ENCODE data around the gene KRT77. TPM values are rescaled to one million over a fixed set of nuclear protein-coding genes. Genes with fewer than 3 reads are reported as not detected.

KRT77 gene
- total RNA-seq, 3 donors from 2014 or later (not counting 1 experiment from before 2014, with no cell fraction given), result not detected

DNA sequence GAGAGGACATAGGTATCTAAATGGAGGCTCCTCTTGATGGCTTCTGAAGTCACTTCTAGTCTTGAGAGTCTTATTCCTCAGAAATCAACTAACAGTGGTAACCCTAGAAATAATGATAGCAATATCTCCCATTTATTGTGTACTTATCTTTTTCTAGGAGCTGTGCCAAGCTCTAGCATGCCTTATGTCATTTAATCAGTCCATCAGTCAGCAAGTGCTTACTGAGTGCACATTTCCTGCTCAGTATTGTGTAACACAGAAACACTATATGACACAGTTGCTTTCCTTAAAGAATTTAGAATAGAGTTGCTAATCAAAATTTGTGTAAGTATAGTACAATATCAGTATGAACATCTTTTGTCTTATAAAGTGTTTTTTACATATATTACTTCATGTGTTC lies 37.3 kb upstream of the KRT77 start:
- Mint-ChIP-seq H3K27ac (no peak overlapping the region), H3K4me3 (no peak overlapping the region), H3K9me3 (no peaks in the 10 kb centered on the region), H3K36me3 (no peaks in the 10 kb centered on the region), H3K27me3 (ENCODE audit: low read depth in 2 of 2) (peaks cover 3 to 35% of the 10 kb centered on the region in 2 donors), H3K4me1 (peaks cover 0 to 11% of the 10 kb centered on the region in 2 donors)
- ATAC-seq (no peak), DNase-seq (no peak)
- TF ChIP-seq, protein P1, sequence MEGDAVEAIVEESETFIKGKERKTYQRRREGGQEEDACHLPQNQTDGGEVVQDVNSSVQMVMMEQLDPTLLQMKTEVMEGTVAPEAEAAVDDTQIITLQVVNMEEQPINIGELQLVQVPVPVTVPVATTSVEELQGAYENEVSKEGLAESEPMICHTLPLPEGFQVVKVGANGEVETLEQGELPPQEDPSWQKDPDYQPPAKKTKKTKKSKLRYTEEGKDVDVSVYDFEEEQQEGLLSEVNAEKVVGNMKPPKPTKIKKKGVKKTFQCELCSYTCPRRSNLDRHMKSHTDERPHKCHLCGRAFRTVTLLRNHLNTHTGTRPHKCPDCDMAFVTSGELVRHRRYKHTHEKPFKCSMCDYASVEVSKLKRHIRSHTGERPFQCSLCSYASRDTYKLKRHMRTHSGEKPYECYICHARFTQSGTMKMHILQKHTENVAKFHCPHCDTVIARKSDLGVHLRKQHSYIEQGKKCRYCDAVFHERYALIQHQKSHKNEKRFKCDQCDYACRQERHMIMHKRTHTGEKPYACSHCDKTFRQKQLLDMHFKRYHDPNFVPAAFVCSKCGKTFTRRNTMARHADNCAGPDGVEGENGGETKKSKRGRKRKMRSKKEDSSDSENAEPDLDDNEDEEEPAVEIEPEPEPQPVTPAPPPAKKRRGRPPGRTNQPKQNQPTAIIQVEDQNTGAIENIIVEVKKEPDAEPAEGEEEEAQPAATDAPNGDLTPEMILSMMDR (IDR thresholded peaks at IDR 0.05), result no peak
- Histone ChIP-seq H3K27me3 (ENCODE audit: control insufficient read depth, insufficient read depth, low read length) (peaks cover 3% of the 10 kb centered on the region), H3K27ac (ENCODE audit: low read length) (no peak overlapping the region), H3K4me3 (ENCODE audit: low read length) (no peak overlapping the region), H3K4me1 (ENCODE audit: control insufficient read depth, insufficient read depth, low read length) (no peaks in the 10 kb centered on the region), H3K36me3 (ENCODE audit: control insufficient read depth, insufficient read depth, low read length) (no peaks in the 10 kb centered on the region), H3K9me3 (ENCODE audit: control insufficient read depth, insufficient read depth, low read length) (no peaks in the 10 kb centered on the region)
- intact Hi-C loops (cut with micrococcal nuclease), result no loop called here

GRCh38 chr12:52739963-52740362 lies 36.6 kb upstream of the KRT77 start:
- ATAC-seq, result no peak
- intact Hi-C loops (cut with micrococcal nuclease), result no loop called here
- H3K4me1 Mint-ChIP-seq, result peaks cover 0 to 11% of the 10 kb centered on the region in 2 donors

GRCh38 chr12:52735816-52736632 lies 32.7 kb upstream of the KRT77 start:
- H3K27me3 Mint-ChIP-seq (ENCODE audit: low read depth in 2 of 2), result peaks cover 4 to 11% of the 10 kb centered on the region in 2 donors
- ATAC-seq, result no peak
- WGBS (ENCODE audit: insufficient coverage), result 74% methylated on average over 5 of the region's 5 CpGs
- no peak overlapping the region for H3K4me3 Mint-ChIP-seq
- H3K4me1 Mint-ChIP-seq, result no peaks in the 10 kb centered on the region
- DNase-seq, result no peak
- intact Hi-C loops (cut with micrococcal nuclease), result no loop called here
- Histone ChIP-seq H3K4me3 (ENCODE audit: low read length) (no peak overlapping the region), H3K9me3 (ENCODE audit: control insufficient read depth, insufficient read depth, low read length) (no peaks in the 10 kb centered on the region), H3K4me1 (ENCODE audit: control insufficient read depth, insufficient read depth, low read length) (no peaks in the 10 kb centered on the region), H3K27ac (ENCODE audit: low read length) (no peak overlapping the region), H3K36me3 (ENCODE audit: control insufficient read depth, insufficient read depth, low read length) (no peaks in the 10 kb centered on the region), H3K27me3 (ENCODE audit: control insufficient read depth, insufficient read depth, low read length) (peaks cover 3% of the 10 kb centered on the region)
- H3K9me3 Mint-ChIP-seq, result no peaks in the 10 kb centered on the region
- TF ChIP-seq, protein P1 (IDR thresholded peaks at IDR 0.05), result no peak
- no peak overlapping the region for H3K27ac Mint-ChIP-seq
- no peaks in the 10 kb centered on the region for H3K36me3 Mint-ChIP-seq

More at GRCh38 chr12:52739963-52740362, 36.6 kb upstream of the KRT77 start:
- Histone ChIP-seq H3K9me3 (ENCODE audit: control insufficient read depth, insufficient read depth, low read length) (no peaks in the 10 kb centered on the region), H3K27ac (ENCODE audit: low read length) (no peak overlapping the region), H3K4me3 (ENCODE audit: low read length) (no peak overlapping the region), H3K36me3 (ENCODE audit: control insufficient read depth, insufficient read depth, low read length) (no peaks in the 10 kb centered on the region), H3K4me1 (ENCODE audit: control insufficient read depth, insufficient read depth, low read length) (no peaks in the 10 kb centered on the region), H3K27me3 (ENCODE audit: control insufficient read depth, insufficient read depth, low read length) (peaks cover 3% of the 10 kb centered on the region)
- H3K27me3 Mint-ChIP-seq (ENCODE audit: low read depth in 2 of 2), result peaks cover 3 to 32% of the 10 kb centered on the region in 2 donors
- H3K9me3 Mint-ChIP-seq, result no peaks in the 10 kb centered on the region
- TF ChIP-seq, protein P1 (IDR thresholded peaks at IDR 0.05), result no peak
- H3K36me3 Mint-ChIP-seq, result no peaks in the 10 kb centered on the region
- H3K27ac Mint-ChIP-seq, result no peak overlapping the region
- no peak for DNase-seq
- H3K4me3 Mint-ChIP-seq, result no peak overlapping the region

DNA sequence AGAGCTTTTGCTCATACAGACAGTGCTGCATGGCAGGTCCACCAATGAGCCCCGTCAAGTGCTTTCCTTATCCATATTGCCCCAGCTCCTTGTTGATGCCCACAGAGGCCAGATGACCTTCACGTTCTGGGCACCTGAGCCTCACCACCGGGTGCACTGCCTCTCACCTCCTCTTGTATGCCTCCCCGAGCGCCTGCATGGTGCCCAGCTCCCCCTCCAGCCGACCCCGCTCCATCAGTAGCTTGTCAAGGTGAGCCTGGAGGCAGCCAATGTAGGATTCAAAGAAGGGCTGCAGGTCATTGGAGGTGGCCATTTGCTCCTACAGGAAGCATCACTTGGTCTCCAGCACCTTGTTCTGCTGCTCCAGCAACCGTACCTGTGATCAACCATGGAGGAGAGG lies 31.8 kb upstream of the KRT77 start:
- Mint-ChIP-seq H3K27me3 (ENCODE audit: low read depth in 2 of 2) (peaks cover 7 to 20% of the 10 kb centered on the region in 2 donors), H3K4me1 (no peaks in the 10 kb centered on the region), H3K4me3 (no peak overlapping the region), H3K27ac (no peak overlapping the region), H3K9me3 (no peaks in the 10 kb centered on the region), H3K36me3 (no peaks in the 10 kb centered on the region)
- no peak overlapping the region for H3K27ac ChIP-seq (ENCODE audit: low read length)
- peaks cover 2% of the 10 kb centered on the region for H3K27me3 ChIP-seq (ENCODE audit: control insufficient read depth, insufficient read depth, low read length)
- 79% methylated on average over 8 of the region's 8 CpGs for WGBS (ENCODE audit: insufficient coverage)
- no peaks in the 10 kb centered on the region for H3K9me3 ChIP-seq (ENCODE audit: control insufficient read depth, insufficient read depth, low read length)
- intact Hi-C loops (cut with micrococcal nuclease), result no loop called here
- ATAC-seq, result no peak
- TF ChIP-seq, protein P1 (IDR thresholded peaks at IDR 0.05), result no peak
- DNase-seq, result no peak
- no peak overlapping the region for H3K4me3 ChIP-seq (ENCODE audit: low read length)
- H3K4me1 ChIP-seq (ENCODE audit: control insufficient read depth, insufficient read depth, low read length), result no peaks in the 10 kb centered on the region
- H3K36me3 ChIP-seq (ENCODE audit: control insufficient read depth, insufficient read depth, low read length), result no peaks in the 10 kb centered on the region

All from natural killer cell (primary cell).